Motor neuron (in vitro differentiated cells): ENCODE data around the gene RCSD1. TPM values are rescaled to one million over a fixed set of nuclear protein-coding genes. Genes with fewer than 3 reads are reported as not detected.

Experiments
- ATAC-seq, 8 experiments: fragments of 200-7000 bp; cut with Tn5 transposase; replicated peaks in 6 of 8; 2 replicates each; pipeline ENCODE4 v1.8.0; 2021; ENCODE audit warnings: mild to moderate bottlenecking in 8 of 8, moderate library complexity in 8 of 8
- H3K27ac ChIP-seq, 2 donors: fragments of 250-450 bp; sonication (Bioruptor Pico); 2 replicates each; pipeline ENCODE4 v1.9.0; 2021; ENCODE audit warnings: antibody characterized with exemption in 2 of 2, mild to moderate bottlenecking in 2 of 2, moderate library complexity in 1 of 2
- H3K4me1 ChIP-seq, 2 donors: fragments of 250-450 bp; sonication (Bioruptor Pico); replicated peaks in 1 of 2; 2 replicates each; pipeline ENCODE4 v1.6.1; 2021; ENCODE audit warnings: antibody characterized with exemption in 2 of 2, mild to moderate bottlenecking in 2 of 2, moderate library complexity in 1 of 2
- H3K4me3 ChIP-seq, 5 donors: fragments of 250-450 bp; sonication (Bioruptor Pico); 2 replicates each; pipeline ENCODE4 v1.9.0; 2021; ENCODE audit warnings: antibody characterized with exemption in 5 of 5, mild to moderate bottlenecking in 5 of 5, moderate library complexity in 4 of 5
- WGBS, 10 experiments: fragments of 450-650 bp; shearing (Covaris generic); methylation state at CpG; one replicate each; pipeline ENCODE4 v1.0.0; 2022; 5-methylcytosine and 5-hydroxymethylcytosine counted together
- in situ Hi-C, 9 experiments: fragments of 400-800 bp; cut with MboI; loops; one replicate each; pipeline ENCODE4 v1.15.0; 2021; ENCODE audit warnings: low sequenced_read_pairs in 9 of 9, low pct_unique_long_range_greater_than_20kb in 2 of 9; ENCODE audit not compliant: unreplicated experiment in 9 of 9
- total RNA-seq, 8 experiments: library from RNA; unstranded; fragments of 300-600 nt; gene quantifications; 2 replicates each; pipeline versions ENCODE4 v1.2.3 to v1.2.4, GENCODE V29; 2022

Gene RCSD1
- total RNA-seq, 8 experiments from 2014 or later, result 0.05 to 6.2 (median 0.29) TPM; not detected in 1

DNA sequence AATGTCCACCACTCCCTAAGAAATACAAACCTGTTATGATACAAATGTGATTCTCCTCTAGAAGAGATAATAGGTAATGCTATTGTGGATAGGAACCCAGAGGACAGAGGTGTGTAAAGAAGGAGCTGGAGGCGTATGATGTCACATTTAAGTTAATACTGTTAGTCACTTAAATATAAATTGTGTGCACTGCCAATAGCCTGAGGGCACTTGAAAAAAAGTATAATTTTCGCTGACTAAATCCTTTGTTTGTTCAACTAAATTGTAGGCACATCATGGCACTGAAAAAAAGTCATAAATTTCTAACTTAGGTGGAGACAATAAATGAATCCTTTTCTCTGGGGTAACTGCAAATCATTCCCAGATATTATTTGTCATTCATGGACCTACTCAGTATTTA lies 4.4 kb downstream of the RCSD1 start:
- H3K4me1 ChIP-seq, result peaks cover 0 to 4% of the 10 kb centered on the region in 2 donors
- ATAC-seq, result no peak
- H3K4me3 ChIP-seq, result no peak overlapping the region
- H3K27ac ChIP-seq, result no peak overlapping the region
- 20 to 100% (median 93%) methylated on average over 1 to 2 of the region's 2 CpGs; no CpG with 5 or more reads in 2 of the 10 experiments for WGBS, 10 experiments
- in situ Hi-C loops, result no loop called here

- Histone ChIP-seq H3K27ac (no peak overlapping the region), H3K4me1 (peaks cover 0 to 3% of the 10 kb centered on the region in 2 donors), H3K4me3 (no peak overlapping the region)
- peak in 3 of 8 experiments; percentile 11 to 63 (median 24) for ATAC-seq
- in situ Hi-C loops, result no loop called here
- WGBS, 10 experiments, result 9 to 60% (median 40%) methylated on average over 2 to 15 of the region's 19 CpGs; no CpG with 5 or more reads in 1 of the 10 experiments
Observed at GRCh38 chr1:167635156-167635648, 5.2 kb downstream of the RCSD1 start.

DNA sequence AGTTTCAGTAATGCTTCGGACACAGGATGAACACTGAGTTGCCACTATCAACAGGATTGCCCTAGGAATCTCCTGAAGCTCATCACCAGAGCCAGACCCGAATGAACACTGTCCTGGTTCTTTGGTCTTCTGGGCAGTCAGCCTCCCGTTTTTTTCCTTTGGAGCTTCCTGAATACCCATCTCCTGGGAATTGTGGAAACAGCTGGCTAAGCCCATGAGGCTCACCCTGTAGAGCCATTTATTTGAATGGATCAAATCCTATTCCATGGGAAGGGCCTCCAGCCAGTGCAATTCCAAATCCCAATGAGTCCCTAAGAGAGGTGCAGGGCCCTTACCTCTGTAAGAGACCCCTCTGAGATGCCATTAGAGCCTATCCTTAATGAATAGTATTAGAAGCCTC lies 5.9 kb downstream of the RCSD1 start:
- ATAC-seq, result no peak
- no peaks in the 10 kb centered on the region for H3K4me1 ChIP-seq
- 80 to 100% (median 86%) methylated on average over 1 to 3 of the region's 3 CpGs; no CpG with 5 or more reads in 3 of the 10 experiments for WGBS, 10 experiments
- in situ Hi-C loops, result no loop called here
- no peak overlapping the region for H3K27ac ChIP-seq
- no peak overlapping the region for H3K4me3 ChIP-seq

- in situ Hi-C loops, result no loop called here
- H3K4me1 ChIP-seq, result no peaks in the 10 kb centered on the region
- no peak overlapping the region for H3K27ac ChIP-seq
- WGBS, 10 experiments, result 27 to 78% (median 63%) methylated on average over 1 to 5 of the region's 5 CpGs; no CpG with 5 or more reads in 4 of the 10 experiments
- ATAC-seq, result peak in 6 of 8 experiments; percentile 8 to 89 (median 64)
- no peak overlapping the region for H3K4me3 ChIP-seq
Observed at GRCh38 chr1:167638064-167638463, 8.0 kb downstream of the RCSD1 start.

GRCh38 chr1:167640051-167640450 lies 10.0 kb downstream of the RCSD1 start:
- Histone ChIP-seq H3K4me3 (no peak overlapping the region), H3K4me1 (no peaks in the 10 kb centered on the region), H3K27ac (no peak overlapping the region)
- no peak for ATAC-seq
- 55 to 86% (median 77%) methylated on average over 2 to 8 of the region's 8 CpGs; no CpG with 5 or more reads in 1 of the 10 experiments for WGBS, 10 experiments
- in situ Hi-C loops, result no loop called here

DNA sequence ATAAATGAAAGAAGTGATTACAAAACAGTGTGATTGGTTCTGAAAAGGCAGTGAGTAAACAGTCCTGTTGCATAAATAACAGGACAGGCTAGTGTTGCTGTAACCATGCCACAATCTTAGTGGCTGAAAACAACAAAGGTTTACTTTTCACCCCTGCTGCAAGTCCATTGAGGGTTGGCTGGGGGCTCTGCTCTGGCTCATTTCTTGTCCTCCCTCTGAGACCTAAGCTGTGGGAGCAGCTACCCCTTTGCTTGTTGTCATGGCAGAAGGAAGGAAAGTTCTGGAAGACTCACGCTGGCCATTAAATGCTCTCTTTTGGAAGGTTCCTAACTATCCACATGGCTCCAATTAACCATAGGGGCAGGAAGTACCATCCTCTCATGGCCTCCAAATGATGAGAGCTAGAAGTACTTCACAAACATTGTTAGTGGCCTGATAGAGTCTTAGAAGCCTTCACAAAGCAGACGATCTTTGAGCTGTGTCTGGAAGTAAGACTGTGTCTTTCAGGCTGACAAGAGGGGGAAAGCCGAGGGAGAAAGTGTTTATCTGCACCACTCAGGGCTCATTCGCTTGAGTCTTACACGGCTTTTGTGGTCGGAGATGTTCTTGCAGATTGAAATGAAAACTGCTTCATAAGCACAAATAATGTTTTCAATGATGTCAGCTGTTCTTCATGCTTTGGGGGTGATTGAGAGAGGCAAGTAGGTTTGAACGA lies 11.9 kb downstream of the RCSD1 start:
- no peaks in the 10 kb centered on the region for H3K4me1 ChIP-seq
- in situ Hi-C loops, result no loop called here
- WGBS, 10 experiments, result 40 to 85% (median 74%) methylated on average over 1 to 7 of the region's 7 CpGs; no CpG with 5 or more reads in 1 of the 10 experiments
- no peak overlapping the region for H3K27ac ChIP-seq
- H3K4me3 ChIP-seq, result no peak overlapping the region
- ATAC-seq, result no peak

DNA sequence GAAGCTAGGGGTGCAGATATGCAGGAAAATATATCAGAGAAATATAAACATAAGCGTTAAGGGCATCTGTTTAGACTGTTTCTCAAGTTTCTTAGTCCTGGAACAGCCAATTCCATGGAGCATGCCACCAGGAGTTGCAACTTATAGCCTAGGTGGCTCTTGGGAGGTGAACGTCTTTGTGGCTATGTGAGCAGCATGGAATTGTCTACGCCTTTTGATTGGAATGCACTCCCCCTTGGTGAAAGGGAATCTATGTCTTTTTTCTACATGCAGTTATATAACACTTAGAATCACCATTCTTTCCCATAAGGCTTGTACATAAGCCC lies 12.4 kb downstream of the RCSD1 start:
- WGBS, 10 experiments, result 0 to 100% (median 68%) methylated on average over 1 to 3 of the region's 3 CpGs; no CpG with 5 or more reads in 2 of the 10 experiments
- no peak overlapping the region for H3K4me3 ChIP-seq
- no peaks in the 10 kb centered on the region for H3K4me1 ChIP-seq
- H3K27ac ChIP-seq, result no peak overlapping the region
- ATAC-seq, result no peak
- in situ Hi-C loops, result no loop called here

DNA sequence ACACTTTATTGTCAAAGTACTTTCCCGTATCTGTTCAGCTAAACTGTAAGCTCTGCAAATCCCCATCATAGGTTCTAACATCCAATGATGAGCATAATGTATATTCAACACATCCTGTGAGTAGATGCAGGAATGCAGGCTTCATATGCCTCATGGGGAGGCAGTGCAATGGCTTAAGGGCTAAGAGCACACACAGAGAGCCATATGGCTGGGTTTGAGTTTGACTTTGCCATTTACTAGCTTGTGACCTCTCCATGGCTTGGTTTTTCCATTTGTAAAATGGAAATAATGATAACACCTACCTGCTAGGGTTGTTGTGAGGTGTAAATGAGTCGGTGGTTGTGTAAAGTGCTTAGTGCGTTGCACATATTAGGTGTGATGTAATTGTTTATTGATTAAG lies 13.4 kb downstream of the RCSD1 start:
- WGBS, 10 experiments, result 51 to 93% (median 81%) methylated on average over 1 to 3 of the region's 3 CpGs; no CpG with 5 or more reads in 3 of the 10 experiments
- ATAC-seq, result peak in 3 of 8 experiments; percentile 64 to 97 (median 65)
- Histone ChIP-seq H3K27ac (no peak overlapping the region), H3K4me3 (no peak overlapping the region), H3K4me1 (no peaks in the 10 kb centered on the region)
- in situ Hi-C loops, result no loop called here

GRCh38 chr1:167644551-167644950 lies 14.5 kb downstream of the RCSD1 start:
- WGBS, 10 experiments, result 13 to 100% (median 69%) methylated on average over 1 to 3 of the region's 4 CpGs; no CpG with 5 or more reads in 2 of the 10 experiments
- Histone ChIP-seq H3K4me3 (no peak overlapping the region), H3K27ac (no peak overlapping the region), H3K4me1 (no peaks in the 10 kb centered on the region)
- in situ Hi-C loops, result no loop called here
- ATAC-seq, result peak in 1 of 8 experiments; percentile 7

GRCh38 chr1:167645140-167645541 lies 15.1 kb downstream of the RCSD1 start:
- WGBS, 10 experiments, result 25 to 100% (median 72%) methylated on average over 1 to 3 of the region's 3 CpGs
- Histone ChIP-seq H3K4me3 (no peak overlapping the region), H3K4me1 (no peaks in the 10 kb centered on the region), H3K27ac (no peak overlapping the region)
- ATAC-seq, result peak in 1 of 8 experiments; percentile 31
- in situ Hi-C loops, result no loop called here

DNA sequence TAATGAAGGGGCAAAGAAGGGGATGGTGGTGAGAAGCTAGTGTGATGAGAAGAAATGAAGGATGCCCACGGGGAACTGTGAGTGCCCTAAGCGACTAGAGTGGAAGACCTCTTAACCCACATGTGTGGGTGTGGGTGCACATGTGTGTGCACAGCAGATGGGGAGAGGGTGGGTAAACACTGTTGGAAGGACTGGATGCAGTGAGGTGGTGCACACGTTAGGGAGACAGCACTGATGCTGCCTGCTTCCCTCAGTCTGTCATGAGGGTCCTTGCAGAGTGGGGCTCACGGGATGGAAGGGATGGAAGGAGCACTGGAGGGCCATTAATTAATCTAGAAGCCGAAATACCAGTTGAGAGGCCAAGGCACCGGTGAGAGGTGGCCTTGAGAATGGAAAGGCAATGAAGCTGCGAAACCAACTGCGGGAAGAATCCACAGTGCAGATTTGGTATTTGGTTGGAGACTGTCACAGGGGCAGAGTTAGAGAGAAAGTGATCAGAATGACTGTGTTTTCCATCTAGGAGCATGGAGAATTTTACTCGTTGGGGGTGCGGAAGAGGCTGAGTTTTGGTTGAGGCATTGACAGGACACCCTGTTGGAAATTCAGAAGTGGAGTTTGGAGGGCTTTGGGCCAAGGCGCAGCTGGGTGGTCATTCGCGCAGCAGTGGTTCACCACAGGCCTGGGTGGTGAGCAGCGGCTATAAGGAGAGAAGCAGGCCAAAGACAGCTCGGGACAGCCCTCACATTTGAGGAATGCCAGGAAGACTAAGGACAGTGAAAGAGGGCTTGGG lies 15.8 kb downstream of the RCSD1 start:
- in situ Hi-C loops, result no loop called here
- ATAC-seq, result no peak
- 55 to 93% (median 79%) methylated on average over 2 to 15 of the region's 15 CpGs for WGBS, 10 experiments

GRCh38 chr1:167648252-167648849 lies 18.3 kb downstream of the RCSD1 start:
- Histone ChIP-seq H3K27ac (no peak overlapping the region), H3K4me1 (peaks cover 0 to 5% of the 10 kb centered on the region in 2 donors), H3K4me3 (no peak overlapping the region)
- 80 to 100% (median 100%) methylated on average over 1 to 4 of the region's 5 CpGs; no CpG with 5 or more reads in 3 of the 10 experiments for WGBS, 10 experiments
- ATAC-seq, result no peak
- in situ Hi-C loops, result no loop called here

More for the DNA sequence above, 15.8 kb downstream of the RCSD1 start:
- Histone ChIP-seq H3K4me1 (no peaks in the 10 kb centered on the region), H3K4me3 (no peak overlapping the region), H3K27ac (no peak overlapping the region)
